ENCODE measurements around the gene URB1.

DNA sequence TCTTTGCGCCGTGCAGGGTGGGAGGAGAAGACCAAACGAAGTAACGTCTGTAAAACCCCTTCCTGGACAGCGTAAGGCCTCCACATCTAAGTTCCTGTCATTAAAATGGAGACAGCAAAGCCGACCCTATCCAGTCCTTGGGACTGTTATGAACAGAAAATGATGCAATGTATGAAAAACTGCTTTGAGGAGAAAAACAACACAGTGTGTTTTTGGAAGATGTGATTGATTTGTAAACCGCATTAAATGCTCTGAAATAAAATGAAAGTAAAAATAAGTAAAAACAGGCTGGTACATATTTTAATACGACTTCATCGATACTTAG is 827 bp upstream of the URB1 start:
- TF ChIP-seq, protein P1, sequence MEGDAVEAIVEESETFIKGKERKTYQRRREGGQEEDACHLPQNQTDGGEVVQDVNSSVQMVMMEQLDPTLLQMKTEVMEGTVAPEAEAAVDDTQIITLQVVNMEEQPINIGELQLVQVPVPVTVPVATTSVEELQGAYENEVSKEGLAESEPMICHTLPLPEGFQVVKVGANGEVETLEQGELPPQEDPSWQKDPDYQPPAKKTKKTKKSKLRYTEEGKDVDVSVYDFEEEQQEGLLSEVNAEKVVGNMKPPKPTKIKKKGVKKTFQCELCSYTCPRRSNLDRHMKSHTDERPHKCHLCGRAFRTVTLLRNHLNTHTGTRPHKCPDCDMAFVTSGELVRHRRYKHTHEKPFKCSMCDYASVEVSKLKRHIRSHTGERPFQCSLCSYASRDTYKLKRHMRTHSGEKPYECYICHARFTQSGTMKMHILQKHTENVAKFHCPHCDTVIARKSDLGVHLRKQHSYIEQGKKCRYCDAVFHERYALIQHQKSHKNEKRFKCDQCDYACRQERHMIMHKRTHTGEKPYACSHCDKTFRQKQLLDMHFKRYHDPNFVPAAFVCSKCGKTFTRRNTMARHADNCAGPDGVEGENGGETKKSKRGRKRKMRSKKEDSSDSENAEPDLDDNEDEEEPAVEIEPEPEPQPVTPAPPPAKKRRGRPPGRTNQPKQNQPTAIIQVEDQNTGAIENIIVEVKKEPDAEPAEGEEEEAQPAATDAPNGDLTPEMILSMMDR (IDR thresholded peaks at IDR 0.05; ENCODE audit: control extremely low read depth in 1 of 3, insufficient read depth in 1 of 3, low read depth in 1 of 3, low read length in 3 of 3) = no peak
- TF ChIP-seq RAD21 (IDR thresholded peaks at IDR 0.05 in 1 of 2, conservative IDR thresholded peaks at IDR 0.05 in 1 of 2; ENCODE audit: low read depth in 2 of 2, low read length in 2 of 2) (no peak), SP2 (IDR thresholded peaks at IDR 0.05; ENCODE audit: low read length) (no peak)
- TF ChIP-seq, protein P2, sequence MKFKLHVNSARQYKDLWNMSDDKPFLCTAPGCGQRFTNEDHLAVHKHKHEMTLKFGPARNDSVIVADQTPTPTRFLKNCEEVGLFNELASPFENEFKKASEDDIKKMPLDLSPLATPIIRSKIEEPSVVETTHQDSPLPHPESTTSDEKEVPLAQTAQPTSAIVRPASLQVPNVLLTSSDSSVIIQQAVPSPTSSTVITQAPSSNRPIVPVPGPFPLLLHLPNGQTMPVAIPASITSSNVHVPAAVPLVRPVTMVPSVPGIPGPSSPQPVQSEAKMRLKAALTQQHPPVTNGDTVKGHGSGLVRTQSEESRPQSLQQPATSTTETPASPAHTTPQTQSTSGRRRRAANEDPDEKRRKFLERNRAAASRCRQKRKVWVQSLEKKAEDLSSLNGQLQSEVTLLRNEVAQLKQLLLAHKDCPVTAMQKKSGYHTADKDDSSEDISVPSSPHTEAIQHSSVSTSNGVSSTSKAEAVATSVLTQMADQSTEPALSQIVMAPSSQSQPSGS (IDR thresholded peaks at IDR 0.05; ENCODE audit: low read length) = no peak
